Stromal cell of bone marrow (primary cell): ENCODE data around the gene IL21.

ENCODE experiments used
- DNase-seq: peaks from one replicate; pipeline ENCODE4 v3.0.0-alpha.2; 2012; ENCODE audit warnings: low read depth

IL21 gene

DNA sequence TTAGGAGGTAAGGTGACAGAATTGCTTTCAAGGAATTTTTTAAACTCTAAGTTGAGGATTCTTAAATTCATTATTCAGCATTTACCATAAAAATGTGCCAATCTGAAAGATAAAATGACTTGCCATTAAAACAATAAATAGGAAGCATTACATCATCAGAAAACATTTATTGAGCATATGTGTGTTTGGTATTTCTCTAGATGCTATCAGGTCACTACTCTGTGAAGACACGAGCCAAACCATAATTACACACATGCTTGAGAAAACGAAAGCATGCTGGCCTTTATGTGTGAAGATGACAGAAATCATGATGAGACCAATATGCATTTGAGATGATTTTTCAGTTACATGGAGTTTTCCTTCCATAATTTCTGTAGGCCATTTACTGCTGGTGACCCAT, 12.3 kb upstream of the IL21 start:
- no peak for DNase-seq

DNA sequence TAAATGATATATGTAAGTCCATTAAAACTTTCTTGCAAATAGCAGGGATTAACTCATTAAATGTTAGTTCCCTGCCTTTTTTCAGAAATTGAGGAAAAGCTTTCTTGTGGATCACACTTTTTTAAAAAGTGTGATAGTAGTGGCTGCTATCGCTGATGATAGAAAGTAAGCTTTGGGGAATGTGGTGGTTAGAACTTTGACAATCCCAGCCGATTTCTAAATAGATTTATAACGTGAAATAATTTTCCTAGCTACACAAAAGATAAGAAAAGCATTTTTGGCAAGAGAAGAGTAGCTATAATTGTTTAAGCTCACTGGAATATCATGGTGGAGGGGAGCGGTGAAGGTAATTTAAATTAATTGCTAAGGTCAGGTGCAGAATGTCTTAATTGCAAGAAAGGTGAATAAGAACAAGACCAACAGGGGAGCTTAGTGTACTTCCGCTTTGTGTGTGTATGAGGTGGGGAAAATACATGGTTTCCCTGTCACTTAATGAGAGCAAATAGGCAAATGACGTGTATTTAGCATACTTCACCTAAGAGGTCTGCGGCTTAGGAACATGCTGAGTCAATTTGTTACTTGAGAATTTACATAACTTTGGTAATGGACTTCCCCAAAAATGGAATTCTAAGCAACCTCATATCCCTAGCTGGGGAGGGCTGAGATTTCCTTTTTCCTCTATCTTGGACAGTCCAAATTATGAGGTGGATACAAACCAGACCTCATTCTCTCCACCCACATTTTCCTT, 11.7 kb upstream of the IL21 start:
- no peak for DNase-seq

DNA sequence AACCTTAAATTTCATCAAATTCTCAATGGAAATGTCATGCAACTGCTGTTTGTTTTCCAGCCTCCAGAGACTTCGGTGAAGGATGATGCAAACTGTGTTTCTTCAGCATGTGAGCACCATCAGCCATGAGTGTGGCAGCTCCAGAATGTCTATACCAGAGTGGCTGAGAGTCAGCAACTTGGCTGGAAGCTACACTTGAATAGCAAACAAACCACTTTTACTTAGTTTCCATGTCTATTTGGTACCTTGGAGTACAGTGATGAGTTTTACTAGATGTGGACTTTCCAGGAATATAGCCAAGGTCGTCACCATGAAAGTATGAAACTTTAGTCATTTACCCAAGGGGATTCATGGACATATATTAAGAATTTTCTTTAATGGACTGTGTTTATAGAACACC, 4.3 kb upstream of the IL21 start:
- peak; percentile 49 for DNase-seq

DNA sequence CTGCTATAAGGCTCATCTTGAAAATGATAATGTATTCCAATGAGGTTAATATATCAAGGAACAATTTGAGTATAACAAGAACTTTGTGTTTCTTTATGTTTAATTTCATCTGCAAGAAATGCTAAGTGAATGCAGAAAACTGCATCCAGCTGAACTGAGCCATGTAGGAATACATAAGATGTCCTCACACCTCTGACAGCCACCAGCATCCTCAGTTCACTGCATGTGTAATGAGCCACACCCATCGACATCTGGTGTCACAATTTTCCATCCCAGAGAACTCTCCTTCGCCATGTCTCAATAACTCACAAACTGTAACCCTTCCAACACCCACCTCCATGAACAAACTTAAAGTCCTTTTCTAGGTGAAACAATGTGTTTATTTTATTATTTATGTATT, 3.3 kb upstream of the IL21 start:
- no peak for DNase-seq

DNA sequence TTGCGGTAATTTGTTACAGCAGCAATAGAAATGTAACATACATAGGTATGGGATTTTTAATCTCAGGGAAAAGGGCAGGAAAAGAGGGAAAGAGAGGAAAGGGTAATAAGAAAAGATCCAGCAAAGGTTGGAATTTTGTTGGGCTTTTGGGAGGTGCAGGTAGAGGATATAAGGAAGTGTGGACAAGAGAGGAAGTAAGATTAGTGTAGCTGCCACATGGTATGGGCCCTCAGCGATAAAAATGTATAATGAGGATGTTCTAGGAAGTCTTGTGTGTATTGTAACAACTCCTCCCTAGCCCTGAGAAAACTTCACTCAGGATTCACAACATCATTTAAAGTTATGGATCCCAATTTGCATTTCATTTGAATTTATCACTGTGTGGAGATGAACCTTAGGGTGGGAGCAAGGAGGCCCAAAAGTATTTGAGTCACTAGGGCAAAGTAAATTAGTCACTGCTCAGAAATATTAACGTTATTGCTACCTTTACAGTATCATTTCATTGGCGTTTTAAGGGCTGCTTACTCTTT, 2.8 kb upstream of the IL21 start:
- DNase-seq, result no peak

DNA sequence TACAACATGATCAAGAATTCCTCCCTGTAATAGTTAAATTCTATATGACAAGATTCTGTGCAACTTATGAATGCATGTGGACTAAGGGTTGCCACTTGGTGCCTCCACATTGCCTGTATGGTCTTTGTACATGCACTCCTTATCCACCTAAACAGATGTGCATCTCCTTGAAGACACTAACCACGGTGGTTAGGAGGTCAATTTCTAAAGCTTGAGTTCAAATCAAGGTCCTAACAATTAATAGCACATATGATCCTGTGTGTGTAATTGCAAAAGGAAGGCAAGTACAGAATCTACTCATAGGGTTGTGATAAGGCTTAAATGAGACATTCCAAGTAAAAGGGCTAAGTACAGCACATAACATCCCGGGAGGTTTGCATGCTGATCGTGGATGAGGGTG, 1.5 kb upstream of the IL21 start:
- no peak for DNase-seq

DNA sequence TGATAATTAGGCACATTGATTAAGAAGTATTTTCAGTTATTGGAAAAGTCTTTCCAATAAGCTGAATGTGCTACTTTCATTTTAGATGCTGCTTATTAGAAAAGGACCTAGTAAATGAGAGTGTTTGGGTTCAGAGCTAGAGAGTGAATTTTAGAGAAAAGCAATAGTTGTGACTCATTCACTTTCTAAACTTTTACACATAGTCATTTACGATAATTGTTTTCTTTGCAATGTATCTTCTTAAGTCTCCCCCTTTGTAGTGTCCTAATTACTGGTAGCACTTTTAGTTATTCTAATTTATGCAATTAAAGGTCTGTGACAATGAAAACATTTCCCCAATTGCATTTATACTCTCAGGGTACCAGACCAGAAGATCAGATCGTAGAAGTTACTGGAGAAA, 1.3 kb downstream of the IL21 start:
- no peak for DNase-seq

DNA sequence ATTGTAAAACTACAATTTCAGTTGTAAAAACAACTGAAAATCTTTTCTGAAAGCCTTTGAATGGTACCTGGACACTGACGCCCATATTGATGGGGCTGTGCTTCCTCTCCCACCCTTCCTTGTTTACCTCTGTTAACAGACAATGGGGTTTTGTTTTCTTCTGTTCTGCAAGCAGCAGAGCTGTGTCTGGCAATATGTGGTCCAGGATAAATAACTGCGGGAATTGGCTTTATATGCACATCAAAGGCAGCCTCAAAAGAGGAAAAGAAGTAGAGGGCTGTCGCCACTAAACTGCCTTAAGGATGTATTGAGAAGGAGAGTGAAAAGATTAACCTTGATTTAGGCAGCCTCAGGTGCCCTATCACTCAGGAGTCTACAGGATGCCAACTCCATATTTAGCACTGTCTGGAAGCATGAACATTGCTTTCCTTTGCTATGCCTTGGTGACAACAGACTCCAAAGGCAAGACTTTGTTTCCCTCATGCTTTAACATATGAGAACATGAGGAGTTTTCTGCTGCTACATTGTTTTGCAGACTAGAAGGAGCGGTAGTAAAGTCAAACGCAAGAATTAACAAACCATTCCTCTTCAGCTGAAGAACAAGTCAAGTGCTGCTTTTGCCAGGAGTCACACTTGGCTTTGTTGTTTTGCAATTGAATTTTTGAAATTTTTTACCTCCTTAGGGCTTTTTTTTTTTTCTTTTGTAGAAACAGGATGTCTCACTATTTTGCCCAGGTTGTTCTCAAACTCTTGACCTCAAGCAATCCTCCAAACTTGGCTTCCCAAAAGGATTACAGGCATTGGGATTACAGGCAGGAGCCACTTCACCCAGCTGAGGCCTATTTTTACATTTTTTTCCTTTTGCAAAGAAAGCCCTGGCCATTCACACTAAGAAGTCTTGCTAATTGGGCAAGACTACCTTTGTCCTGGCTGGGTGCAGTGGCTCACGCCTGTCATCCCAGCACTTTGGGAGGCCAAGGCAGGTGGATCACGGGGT, 3.0 kb downstream of the IL21 start:
- no peak for DNase-seq

DNA sequence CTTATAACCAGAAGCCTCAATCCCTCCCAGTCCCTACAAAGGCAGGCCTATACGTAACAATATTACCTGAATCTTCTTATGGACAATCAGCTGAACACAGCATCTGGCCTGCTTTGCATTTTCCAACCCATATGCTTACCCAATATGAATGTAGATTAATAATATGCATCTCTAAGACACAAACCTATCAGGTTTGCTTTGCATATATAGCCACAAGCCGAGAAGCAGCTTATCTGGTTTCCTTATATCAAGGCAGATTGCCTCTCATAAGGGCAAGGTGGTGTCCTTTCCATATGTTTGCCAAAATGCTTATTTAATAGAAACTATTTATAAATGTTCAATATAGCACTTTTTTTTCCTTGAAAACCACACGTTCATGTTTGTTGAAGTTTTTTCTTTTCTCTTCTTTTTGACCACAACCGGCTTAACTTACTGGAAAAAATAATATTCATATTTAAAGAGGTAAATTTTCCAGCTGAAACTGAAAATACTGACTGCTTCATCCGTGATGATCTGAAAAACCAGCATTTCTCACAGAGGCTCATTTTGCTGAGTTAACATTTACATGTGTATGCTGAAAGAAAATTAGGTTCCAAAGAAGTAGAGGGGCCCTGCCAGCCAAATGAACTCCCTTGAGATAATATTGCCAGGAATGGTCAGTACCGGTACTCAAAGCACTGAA, 3.8 kb downstream of the IL21 start:
- no peak for DNase-seq

DNA sequence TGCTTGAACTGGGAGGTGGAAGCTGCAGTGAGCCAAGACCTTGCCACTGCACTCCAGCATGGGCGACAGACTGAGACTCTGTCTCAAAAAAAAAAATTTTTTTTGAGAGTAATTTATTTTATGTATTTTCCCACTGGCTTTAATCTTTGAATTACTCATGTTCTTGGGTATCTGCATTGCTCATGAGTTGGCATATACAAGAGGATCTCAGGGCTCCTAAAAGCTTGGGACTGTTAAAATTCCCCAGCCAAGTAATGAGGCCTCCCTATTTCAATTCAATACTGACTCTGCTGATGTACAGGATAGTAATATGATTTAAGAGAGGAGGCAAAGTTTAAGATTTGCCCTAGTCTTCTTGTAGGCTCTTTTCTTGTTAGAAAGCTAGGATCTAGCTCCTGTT, 6.2 kb downstream of the IL21 start:
- DNase-seq, result peak; percentile 30

DNA sequence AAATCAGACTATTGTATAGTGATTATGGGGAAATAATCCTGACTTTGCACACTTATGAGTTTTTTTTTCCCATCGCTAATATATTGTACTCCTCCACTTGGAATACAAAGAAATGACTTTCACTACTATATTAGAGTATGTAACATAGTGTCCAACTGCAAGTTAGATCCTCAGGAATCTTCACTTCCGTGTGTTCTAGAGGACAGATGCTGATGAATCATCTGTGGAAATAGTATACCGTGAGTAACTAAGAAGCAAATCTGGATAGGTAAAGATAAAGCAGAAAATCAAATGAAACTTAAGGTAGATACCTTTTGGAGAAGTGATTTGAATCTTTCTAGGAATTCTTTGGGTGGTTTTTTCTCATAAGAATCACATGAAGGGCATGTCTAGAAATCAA, 8.3 kb downstream of the IL21 start:
- no peak for DNase-seq

DNA sequence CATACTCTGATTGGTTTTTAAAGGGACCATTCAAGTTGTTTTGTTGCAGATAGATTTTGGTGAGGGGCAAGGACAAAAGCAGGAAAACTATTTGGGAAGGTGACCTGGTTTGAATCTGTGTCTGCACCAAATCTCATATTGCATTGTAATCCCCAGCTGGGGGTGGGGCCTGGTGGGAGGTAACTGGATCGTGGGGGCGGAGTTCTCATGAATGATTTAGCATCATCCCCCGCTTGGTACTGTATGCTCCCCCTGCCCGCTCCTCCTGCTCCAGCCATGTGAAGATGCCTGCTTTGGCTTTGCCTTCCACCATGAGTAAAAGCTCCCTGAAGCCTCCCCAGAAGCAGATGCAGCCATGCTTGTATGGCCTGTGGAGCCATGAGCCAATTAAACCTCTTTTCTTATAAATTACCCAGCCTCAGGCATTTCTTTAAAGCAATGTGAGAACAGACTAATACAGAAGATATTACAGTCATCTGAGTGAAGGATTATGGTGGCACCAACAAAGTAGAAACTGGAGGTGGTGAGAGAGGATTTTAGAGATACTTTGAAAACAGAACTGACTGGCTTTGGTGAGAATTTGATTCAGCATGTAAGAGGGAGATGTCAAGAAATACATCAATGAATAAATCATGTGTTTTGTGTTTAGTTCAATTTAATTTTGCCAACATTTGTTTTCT, 14.4 kb downstream of the IL21 start:
- DNase-seq, result no peak

DNA sequence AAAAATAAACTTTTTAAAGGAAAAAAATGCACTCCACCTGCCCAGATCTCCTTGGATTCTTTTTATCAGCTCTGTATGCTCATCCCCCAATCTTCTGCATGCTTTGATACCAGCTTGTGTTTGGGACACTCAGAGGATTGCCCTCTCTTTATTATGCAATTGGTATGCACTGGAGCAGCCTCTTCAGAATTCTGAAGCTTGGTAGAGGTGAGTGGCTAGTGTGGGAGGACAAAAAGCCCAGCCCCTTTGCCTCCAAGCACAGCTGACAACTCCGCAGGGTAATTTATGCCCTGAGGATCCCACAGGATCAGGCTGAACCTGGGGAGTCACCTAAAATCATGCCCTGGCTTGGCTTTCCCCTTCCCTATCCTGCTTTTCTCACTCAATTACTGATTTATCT, 16.7 kb downstream of the IL21 start:
- DNase-seq, result no peak

DNA sequence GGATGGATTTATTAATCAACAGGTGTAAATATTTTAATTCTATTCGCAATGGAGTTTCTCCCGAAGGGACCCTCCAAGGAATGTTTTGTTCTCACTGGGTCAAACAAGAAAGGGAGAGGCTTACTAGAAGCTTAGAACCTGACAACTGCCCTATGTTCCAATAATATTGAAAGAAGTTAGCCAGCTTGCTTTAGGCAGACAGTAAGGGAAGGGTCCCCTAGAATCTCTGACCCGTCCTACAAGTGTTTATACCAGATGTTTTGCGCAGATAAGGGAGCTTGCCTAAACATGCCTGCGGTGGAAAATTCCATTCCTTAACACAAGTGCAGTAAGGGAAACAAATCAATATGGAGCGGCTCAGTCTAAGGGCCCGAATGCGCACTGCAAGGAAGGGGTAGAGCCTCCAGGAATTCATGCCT, 17.7 kb downstream of the IL21 start:
- no peak for DNase-seq

DNA sequence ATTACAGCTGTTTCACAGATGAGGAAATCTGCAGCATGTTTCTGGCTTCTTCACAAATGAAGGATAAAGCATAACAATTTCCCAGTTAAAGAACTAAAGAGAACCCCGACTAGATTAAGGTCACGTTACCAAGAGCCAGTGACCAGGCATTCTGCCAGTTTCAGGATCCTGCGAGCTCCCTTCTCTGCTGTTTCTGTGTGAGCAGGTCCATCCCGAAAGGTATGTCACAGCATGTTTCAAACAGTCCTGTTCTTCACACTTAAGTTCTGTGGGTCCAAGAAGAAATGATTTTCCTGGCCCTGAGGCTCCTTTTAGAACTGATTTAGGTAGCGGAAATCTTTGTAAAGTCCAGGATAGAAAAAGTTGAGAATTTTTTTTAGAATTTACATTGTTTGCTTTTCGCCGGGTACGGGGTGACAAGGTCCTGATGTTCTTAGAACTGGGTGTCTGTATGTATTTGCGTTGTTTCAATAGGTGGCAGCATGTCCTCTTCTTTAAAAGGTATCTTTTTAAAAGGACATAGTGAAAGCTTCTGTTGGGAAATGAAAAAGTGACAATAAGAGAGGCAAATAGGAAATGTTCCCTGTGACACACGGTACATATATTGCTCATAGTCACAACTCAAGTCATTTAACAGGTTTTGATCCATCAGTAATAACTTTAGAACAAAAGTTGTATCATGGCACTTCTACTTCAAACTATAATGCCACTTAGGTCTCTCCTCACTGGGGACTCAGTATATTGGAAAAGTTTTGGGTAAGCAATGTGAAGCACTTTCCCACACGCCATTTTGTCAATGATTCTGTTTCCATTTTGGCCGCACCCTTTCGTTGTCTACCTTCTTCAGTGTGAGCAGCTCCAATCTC, 18.4 kb downstream of the IL21 start:
- DNase-seq, result no peak

DNA sequence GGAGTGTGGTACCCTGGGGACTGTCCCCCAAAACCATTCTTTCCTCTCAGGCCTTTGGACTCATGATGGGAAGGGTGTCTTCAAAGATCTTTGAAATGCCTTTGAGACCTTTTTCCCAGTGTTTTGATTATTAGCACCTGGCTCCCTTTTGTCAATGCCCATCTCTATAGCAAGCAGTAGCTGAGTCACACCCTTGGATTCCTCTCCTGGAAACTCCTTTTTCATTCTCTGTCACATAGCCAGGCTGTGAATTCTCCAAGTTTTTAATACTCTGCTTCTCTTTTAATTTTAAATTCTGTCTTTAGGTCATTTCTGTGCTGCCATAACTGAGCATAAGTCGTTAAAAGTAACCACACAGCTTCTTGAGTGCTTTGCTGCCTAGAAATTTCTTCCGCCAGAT, 29.7 kb downstream of the IL21 start:
- DNase-seq, result no peak

DNA sequence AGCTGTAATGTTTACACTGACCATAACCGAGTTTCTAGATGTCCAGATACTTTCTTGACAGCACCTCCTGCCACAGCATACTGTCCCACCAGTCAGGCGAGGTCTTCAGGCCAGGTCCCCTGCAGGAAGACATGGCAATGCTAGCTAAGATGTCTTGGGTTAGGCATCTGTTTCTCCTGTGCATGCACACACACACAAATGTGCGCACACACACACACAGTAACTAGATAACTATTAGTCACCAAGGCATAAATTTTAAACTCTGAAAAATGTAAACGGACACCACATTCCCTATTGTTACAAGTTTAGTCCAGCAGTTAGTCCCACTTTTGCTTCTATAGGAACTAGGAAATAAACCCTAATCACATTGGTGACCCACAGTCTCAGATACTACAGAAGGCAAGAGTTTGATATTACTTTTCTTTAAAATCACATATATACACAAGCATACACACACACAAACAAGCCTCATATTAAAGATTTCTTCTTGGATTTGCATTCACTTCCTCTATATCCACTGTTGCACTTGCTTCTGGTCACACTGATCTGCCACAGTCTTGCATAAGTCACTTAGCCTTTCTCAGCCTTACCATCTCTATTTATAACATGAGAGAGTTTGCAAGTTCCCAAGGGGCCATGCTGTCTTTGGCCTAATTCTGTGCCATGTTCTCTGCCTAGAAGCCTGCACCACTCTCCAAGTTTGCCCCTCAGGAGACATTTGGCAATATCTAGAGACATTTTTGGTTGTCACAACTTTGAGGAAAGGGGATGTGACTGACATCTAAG, 32.2 kb downstream of the IL21 start:
- no peak for DNase-seq

DNA sequence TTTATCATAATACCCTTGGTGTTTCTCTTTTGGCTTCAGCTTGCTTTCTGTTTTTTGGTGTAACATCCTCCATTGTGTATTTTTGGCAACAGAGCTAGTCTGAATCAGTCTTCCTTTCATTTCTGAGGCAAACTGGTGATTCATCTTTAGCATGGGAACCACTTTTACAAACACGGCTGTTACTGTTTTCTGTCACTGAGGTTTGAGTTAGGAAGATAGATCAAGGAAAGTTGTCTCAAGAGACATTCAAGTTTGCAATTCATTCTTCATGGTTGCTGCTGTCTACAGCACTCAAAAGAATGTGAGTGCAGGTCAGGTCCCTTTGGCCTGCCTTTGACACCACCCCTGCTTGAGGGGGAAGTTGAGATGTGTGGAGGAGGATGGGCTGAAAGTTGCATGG, 36.3 kb downstream of the IL21 start:
- DNase-seq, result peak; percentile 84

DNA sequence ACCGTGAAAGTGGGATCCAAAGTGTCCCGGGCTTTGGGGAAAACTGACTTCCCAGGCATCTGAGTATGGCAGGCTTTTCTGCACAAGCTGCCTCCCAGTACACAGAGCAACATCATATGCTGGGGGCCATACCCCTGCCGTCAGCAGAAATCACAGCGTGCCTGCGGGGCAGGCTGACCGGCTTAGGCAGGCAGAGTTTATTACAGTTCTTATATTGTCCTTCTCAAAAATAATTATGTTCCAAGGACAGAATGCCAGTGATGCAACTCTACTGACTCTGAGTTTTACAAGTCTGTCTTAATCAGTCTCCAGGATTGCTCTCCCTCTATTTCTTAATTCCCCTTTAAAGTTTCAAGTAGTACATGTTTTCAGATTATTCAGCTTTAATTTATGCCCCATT, 37.0 kb downstream of the IL21 start:
- no peak for DNase-seq
